K562 (cell line): Measurements from ENCODE around the gene TSPAN11. TPM values are rescaled to one million over a fixed set of nuclear protein-coding genes. Genes with fewer than 3 reads are reported as not detected.

Experiments
- ATAC-seq: fragments of 200-7000 bp; cut with Tn5 transposase; 3 replicates; pipeline ENCODE4 v1.9.1; 2020; ENCODE audit warnings: moderate library complexity
- BruUV-seq: library from RNA; stranded (reverse); fragments of 400-500 nt; replicated peaks from 2 replicates; lab custom pipeline; 2021; lab: Mats Ljungman, UMichigan
- CTCF ChIA-PET: fragments of 300-600 bp; formaldehyde crosslinking; extraction: SDS; loops from one replicate; lab custom pipeline; 2021; ENCODE audit warnings: low intra/inter-chr PET ratio; lab: Yijun Ruan, JAX
- POLR2A ChIA-PET: fragments of 300-600, 350-650 bp; sonication (Branson Sonifier 250); formaldehyde crosslinking; extraction: SDS; loops from one replicate; lab custom pipeline; 2021; ENCODE audit warnings: antibody characterized with exemption, inconsistent platforms; lab: Yijun Ruan, JAX
- DNase-seq, 4 experiments: peaks; one replicate each; pipeline versions ENCODE4 v3.0.0 to v3.0.0-alpha.2; 2011 to 2018; ENCODE audit warnings: low spot score in 3 of 4, mixed read lengths in 3 of 4; ENCODE audit errors: extremely low read depth in 1 of 4
- FAIRE-seq: peaks from 2 replicates; lab custom pipeline; 2011; peaks lifted over from hg19 to GRCh38; lab: Jason Lieb, UNC
- H2AFZ ChIP-seq: 2 replicates; pipeline ENCODE4 v1.6.0; 2011; ENCODE audit warnings: low read depth, low read length, control low read depth, inconsistent platforms
- H3K27ac ChIP-seq: fragments of 200-600 bp; 3 replicates; pipeline ENCODE4 v1.8.0; 2011; ENCODE audit warnings: low read depth, mild to moderate bottlenecking, control low read depth, inconsistent platforms, low read length, moderate library complexity, mixed read lengths; ENCODE audit errors: extremely low read depth
- H3K27me3 ChIP-seq, 2 experiments: fragments of 300-600 bp in 1 of 2; 2 replicates in 1 of 2; 3 replicates in 1 of 2; pipeline versions ENCODE4 v1.6.0 to v1.8.0; 2011; ENCODE audit warnings: inconsistent platforms in 2 of 2, low read length in 2 of 2, mild to moderate bottlenecking in 1 of 2, mixed read lengths in 1 of 2, moderate library complexity in 1 of 2; ENCODE audit not compliant: control insufficient read depth in 2 of 2, insufficient read depth in 2 of 2
- H3K36me3 ChIP-seq: fragments of 300-600 bp; 3 replicates; pipeline ENCODE4 v1.8.0; 2011; ENCODE audit warnings: mild to moderate bottlenecking, low read length, inconsistent platforms; ENCODE audit not compliant: control insufficient read depth, insufficient read depth
- H3K4me1 ChIP-seq, 2 experiments: fragments of 200-600 bp in 1 of 2; replicated peaks in 1 of 2; 2 replicates in 1 of 2; 3 replicates in 1 of 2; pipeline versions ENCODE4 v1.5.1 to v1.8.0; 2011; ENCODE audit warnings: inconsistent platforms in 2 of 2, low read length in 2 of 2, mild to moderate bottlenecking in 1 of 2, mixed read lengths in 1 of 2, moderate library complexity in 1 of 2; ENCODE audit not compliant: control insufficient read depth in 2 of 2, insufficient read depth in 2 of 2
- H3K4me2 ChIP-seq: 2 replicates; pipeline ENCODE4 v1.6.1; 2011; ENCODE audit warnings: low read length, control low read depth, inconsistent platforms, mixed read lengths; ENCODE audit not compliant: insufficient read depth
- H3K4me3 ChIP-seq: fragments of 200-600 bp; sonication (generic), shearing (Covaris generic); 2 replicates; pipeline ENCODE4 v1.5.1; 2016; ENCODE audit warnings: control low read depth, inconsistent platforms
- H3K79me2 ChIP-seq: fragments of 200-600 bp; 3 replicates; pipeline ENCODE4 v1.8.0; 2011; ENCODE audit warnings: low read length, inconsistent platforms; ENCODE audit not compliant: control insufficient read depth, insufficient read depth
- H3K9ac ChIP-seq, 2 experiments: 2 replicates each; pipeline versions ENCODE4 v1.6.0 to v1.6.1; 2011; ENCODE audit warnings: low read depth in 2 of 2, low read length in 2 of 2, control low read depth in 1 of 2, inconsistent platforms in 1 of 2, mild to moderate bottlenecking in 1 of 2, mixed read lengths in 1 of 2; ENCODE audit not compliant: insufficient read depth in 1 of 2
- H3K9me1 ChIP-seq: one replicate; pipeline ENCODE4 v1.6.0; 2011; ENCODE audit warnings: inconsistent platforms, mild to moderate bottlenecking, low read length, moderate library complexity; ENCODE audit not compliant: control insufficient read depth, insufficient read depth
- H3K9me3 ChIP-seq: replicated peaks from 2 replicates; pipeline ENCODE4 v1.5.1; 2011; ENCODE audit warnings: low read depth, low read length, inconsistent platforms; ENCODE audit not compliant: control insufficient read depth, insufficient read depth
- H4K20me1 ChIP-seq: replicated peaks from 2 replicates; pipeline ENCODE4 v1.6.1; 2011; ENCODE audit warnings: low read length, inconsistent platforms, mixed read lengths; ENCODE audit not compliant: control insufficient read depth, insufficient read depth
- ARNT ChIP-seq, 2 experiments: fragments of 450-650 bp; IDR thresholded peaks; 2 replicates each; pipeline ENCODE4 v1.6.1; 2016; ENCODE audit warnings: mild to moderate bottlenecking in 1 of 2
- BHLHE40 ChIP-seq: IDR thresholded peaks from 2 replicates; pipeline ENCODE4 v1.6.1; 2011; ENCODE audit warnings: low read length, improper control_type of control experiment
- ETV6 ChIP-seq, 3 experiments: fragments of 150-350 bp in 1 of 3; sonication (generic) in 1 of 3; formaldehyde crosslinking in 1 of 3; IDR thresholded peaks; 2 replicates each; pipeline versions ENCODE4 v1.6.1 to v1.8.0; 2014 to 2022; ENCODE audit warnings: borderline replicate concordance in 2 of 3, low read depth in 2 of 3, antibody characterized with exemption in 1 of 3, low read length in 1 of 3, mild to moderate bottlenecking in 1 of 3, missing genetic modification reagents in 1 of 3
- MEF2D ChIP-seq: conservative IDR thresholded peaks from 2 replicates; pipeline ENCODE4 v1.6.1; 2016; ENCODE audit warnings: low read depth, missing genetic modification characterization, missing compliant biosample characterization
- NBN ChIP-seq: fragments of 450-650 bp; IDR thresholded peaks from 2 replicates; pipeline ENCODE4 v1.6.1; 2016; ENCODE audit warnings: low read depth, mild to moderate bottlenecking
- NELFE ChIP-seq: IDR thresholded peaks from 2 replicates; pipeline ENCODE4 v1.6.1; 2011; ENCODE audit warnings: mild to moderate bottlenecking; ENCODE audit not compliant: insufficient read depth, insufficient read length
- NR2F6 ChIP-seq: fragments of 450-650 bp; formaldehyde crosslinking; IDR thresholded peaks from 2 replicates; pipeline ENCODE4 v1.4.0; 2020; ENCODE audit warnings: mild to moderate bottlenecking
- PRDM10 ChIP-seq: fragments of 450-650 bp; IDR thresholded peaks from 2 replicates; pipeline ENCODE4 v1.6.1; 2018; ENCODE audit not compliant: partially characterized antibody
- RBFOX2 ChIP-seq: fragments of 200-400 bp; formaldehyde crosslinking; IDR thresholded peaks from 2 replicates; pipeline ENCODE4 v1.6.1; 2017; ENCODE audit warnings: low read depth, mild to moderate bottlenecking, low read length, moderate library complexity
- SMARCC2 ChIP-seq: fragments of 450-650 bp; IDR thresholded peaks from 2 replicates; pipeline ENCODE4 v1.6.1; 2017; ENCODE audit warnings: antibody characterized with exemption, moderate library complexity, mild to moderate bottlenecking, low read depth
- ZBTB11 ChIP-seq, 3 experiments: fragments of 200-800 bp in 1 of 3; fragments of 250-450 bp in 1 of 3; fragments of 450-650 bp in 1 of 3; sonication (Bioruptor Pico) in 1 of 3; sonication (Bioruptor generic) in 1 of 3; formaldehyde crosslinking in 1 of 3; IDR thresholded peaks; 2 replicates each; pipeline versions ENCODE4 v1.6.1 to v1.8.0; 2016 to 2022; ENCODE audit warnings: mild to moderate bottlenecking in 2 of 3, missing genetic modification characterization in 2 of 3, missing compliant biosample characterization in 1 of 3, moderate library complexity in 1 of 3
- ZFP91 ChIP-seq: sonication (generic); formaldehyde crosslinking; IDR thresholded peaks from 2 replicates; pipeline ENCODE4 v1.8.0; 2022; ENCODE audit warnings: mild to moderate bottlenecking, missing genetic modification reagents
- ZNF444 ChIP-seq: fragments of 250-450 bp; sonication (Bioruptor Pico); IDR thresholded peaks from 2 replicates; pipeline ENCODE4 v1.4.0; 2020; ENCODE audit warnings: mild to moderate bottlenecking, moderate library complexity
- WGBS: fragments of 100-300 bp; shearing (Covaris generic); methylation state at CpG from one replicate; pipeline ENCODE4 v1.1.6; 2016; ENCODE audit warnings: low coverage, mixed read lengths; ENCODE audit not compliant: insufficient coverage; ENCODE audit errors: missing lambda C conversion rate; 5-methylcytosine and 5-hydroxymethylcytosine counted together
- in situ Hi-C: fragments of 300-500 bp; cut with MboI; formaldehyde crosslinking; loops from 4 replicates; pipeline ENCODE4 v1.15.0; 2018; ENCODE audit warnings: inconsistent platforms, mixed read lengths
- intact Hi-C: fragments of 100-400 bp; cut with micrococcal nuclease; formaldehyde crosslinking; loops from 2 replicates; pipeline ENCODE4 v1.14.2; 2022
- polyA plus RNA-seq, 8 experiments: library from polyadenylated mRNA; depleted of rRNA in 4 of 8; stranded (reverse) in 5 of 8; unstranded in 3 of 8; fragments of >200 nt; fragmentation: Nextera tagmentation in 2 of 8; fragmentation: Illumina TruSeq in 1 of 8; extraction: Ambion mirVana in 2 of 8; extraction: Trizol in 1 of 8; gene quantifications; 2 replicates each; pipeline versions ENCODE4 v1.2.1 to v1.2.3, GENCODE V29; 2011 to 2014; ENCODE audit warnings: inconsistent platforms in 1 of 8, missing spikeins in 1 of 8
- total RNA-seq, 7 experiments: library from RNA; depleted of rRNA in 6 of 7; stranded (reverse); fragments of >200 nt in 6 of 7; fragmentation: Illumina TruSeq in 2 of 7; extraction: Trizol in 2 of 7; gene quantifications; 2 replicates each; pipeline versions ENCODE4 v1.2.1 to v1.2.3, GENCODE V29; 2011 to 2021; ENCODE audit warnings: low replicate concordance in 1 of 7

Gene TSPAN11
- total and polyA plus RNA-seq, 9 of the 15 experiments (the other 6 are each of a cell fraction or from before 2014, with no cell fraction given), result not detected

- ChIA-PET CTCF (no interaction called here), POLR2A (no interaction called here)
- H3K36me3 ChIP-seq, result no peaks in the 10 kb centered on the region
- FAIRE-seq (no peak), ATAC-seq (no peak), DNase-seq (no peak)
- no peak overlapping the region for H3K4me2 ChIP-seq
- H3K9ac ChIP-seq, result no peak overlapping the region
- in situ Hi-C loops (no loop called here), intact Hi-C loops (no loop called here)
- no peak overlapping the region for H3K4me3 ChIP-seq
- H3K27ac ChIP-seq, result no peak overlapping the region
- no peak for TF ChIP-seq ETV6 (IDR thresholded peaks at IDR 0.05; ENCODE audit: borderline replicate concordance in 1 of 2, low read depth in 2 of 2, low read length in 1 of 2)
- no peak for TF ChIP-seq ETV6 (CRISPR knock-in tag; IDR thresholded peaks at IDR 0.05; ENCODE audit: borderline replicate concordance)
- no peak for TF ChIP-seq ARNT (IDR thresholded peaks at IDR 0.05)
- no peak for TF ChIP-seq NELFE
- TF ChIP-seq NBN, result no peak
- TF ChIP-seq RBFOX2, result no peak
- TF ChIP-seq MEF2D (tag), result no peak
- TF ChIP-seq ZNF444, result no peak
- no peak for TF ChIP-seq ZBTB11 (CRISPR knock-in tag; IDR thresholded peaks at IDR 0.05)
- TF ChIP-seq ZFP91 (CRISPR knock-in tag), result no peak
- no peak for TF ChIP-seq PRDM10
- no peak for TF ChIP-seq NR2F6 (CRISPR knock-in tag)
- TF ChIP-seq BHLHE40, result no peak
- no peak for TF ChIP-seq SMARCC2
- H3K79me2 ChIP-seq, result no peaks in the 10 kb centered on the region
- no peaks in the 10 kb centered on the region for H4K20me1 ChIP-seq
- H3K27me3 ChIP-seq, result peaks cover 0 to 19% of the 10 kb centered on the region in 2 experiments; a peak in 2 of 5 replicates
- H3K4me1 ChIP-seq, result no peaks in the 10 kb centered on the region
- BruUV-seq, result no TSS peak
- 0% methylated on average over 2 of the region's 2 CpGs for WGBS
- H3K9me1 ChIP-seq, result no peaks in the 10 kb centered on the region
- H3K9me3 ChIP-seq, result no peaks in the 10 kb centered on the region
- no peak overlapping the region for H2AFZ ChIP-seq
Observed at GRCh38 chr12:30878024-30878423, 48.5 kb upstream of the TSPAN11 start.
